ENCODE measurements around the gene DHRS1.
A peak's percentile ranks its signal among the peaks of the same experiment; 100 is the strongest.

DHRS1 gene

GRCh38 chr14:24282736-24283135, 16.8 kb downstream of the DHRS1 start:
- DNase-seq (ENCODE audit: low read depth in 2 of 2): no peak

DNA sequence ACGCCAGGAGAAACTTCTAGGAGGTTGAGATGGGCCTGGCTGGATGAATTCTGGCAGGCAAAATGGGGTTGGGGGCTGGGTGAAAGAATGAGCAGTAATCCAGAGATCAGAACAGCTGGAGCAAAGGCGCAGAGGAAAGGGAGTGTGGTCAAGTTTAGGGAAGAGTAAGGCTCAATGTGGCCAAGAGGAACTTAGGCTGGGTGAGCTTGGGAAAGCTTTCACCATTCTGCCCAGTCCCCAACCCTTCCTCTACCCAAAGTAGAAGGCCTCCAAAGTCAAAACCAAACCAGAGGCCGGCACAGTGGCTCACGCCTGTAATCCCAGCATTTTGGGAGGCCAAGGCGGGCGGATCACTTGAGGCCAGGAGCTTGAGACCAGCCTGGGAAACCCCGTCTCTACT, 17.9 kb downstream of the DHRS1 start:
- DNase-seq (ENCODE audit: low read depth in 2 of 2): no peak

GRCh38 chr14:24280797-24281460, 18.7 kb downstream of the DHRS1 start:
- no peak for DNase-seq (ENCODE audit: low read depth in 2 of 2)

DNA sequence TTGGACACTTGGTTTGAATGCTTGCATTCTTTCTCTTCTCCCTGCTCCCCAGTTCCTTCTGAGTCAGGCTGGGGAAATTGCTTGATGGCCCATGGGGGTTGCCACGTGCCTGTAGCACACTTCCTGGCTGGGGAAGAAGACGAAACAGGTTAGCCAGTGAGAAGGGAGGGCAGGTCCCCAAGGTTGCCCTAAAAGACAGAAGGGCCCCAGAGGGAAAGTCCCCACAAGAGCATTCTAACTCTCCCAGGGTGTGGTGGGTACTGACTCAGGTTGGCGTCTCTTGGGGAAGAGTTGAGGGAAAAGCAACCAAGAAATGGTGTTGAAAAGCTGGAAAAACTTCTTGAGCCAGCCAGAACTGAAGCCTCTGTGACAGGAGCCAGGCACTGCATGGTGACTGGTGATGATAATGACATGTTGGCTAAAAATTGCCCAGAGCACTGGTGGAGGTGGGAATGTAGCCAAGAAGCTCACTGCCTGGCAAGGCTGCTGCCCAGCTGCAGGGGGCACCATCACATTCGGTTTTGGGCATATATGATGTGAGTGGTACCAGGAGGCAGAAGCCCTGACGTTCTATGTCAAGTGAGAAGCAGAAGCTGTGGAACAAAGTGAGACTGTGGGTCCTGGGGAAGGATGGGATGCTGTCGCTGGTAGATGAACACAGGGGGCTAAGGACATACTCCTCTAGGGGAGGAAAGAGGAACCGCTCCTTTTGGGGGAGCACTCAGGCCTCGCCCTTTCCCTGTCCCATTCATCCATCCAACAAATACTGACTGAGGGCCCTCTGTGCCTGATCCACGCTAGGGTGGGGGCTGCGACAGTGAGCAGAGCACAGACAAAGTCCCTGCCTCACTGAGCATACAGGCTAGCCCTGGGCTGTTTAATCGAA, 20.0 kb downstream of the DHRS1 start:
- DNase-seq (ENCODE audit: low read depth in 2 of 2): peak in 1 of 2 donors; percentile 19

- DNase-seq (ENCODE audit: low read depth in 2 of 2): no peak
Measured at GRCh38 chr14:24278424-24278823, 21.2 kb downstream of the DHRS1 start.

- no peak for DNase-seq (ENCODE audit: low read depth in 2 of 2)
Measured at GRCh38 chr14:24277606-24278321, 21.8 kb downstream of the DHRS1 start.

DNA sequence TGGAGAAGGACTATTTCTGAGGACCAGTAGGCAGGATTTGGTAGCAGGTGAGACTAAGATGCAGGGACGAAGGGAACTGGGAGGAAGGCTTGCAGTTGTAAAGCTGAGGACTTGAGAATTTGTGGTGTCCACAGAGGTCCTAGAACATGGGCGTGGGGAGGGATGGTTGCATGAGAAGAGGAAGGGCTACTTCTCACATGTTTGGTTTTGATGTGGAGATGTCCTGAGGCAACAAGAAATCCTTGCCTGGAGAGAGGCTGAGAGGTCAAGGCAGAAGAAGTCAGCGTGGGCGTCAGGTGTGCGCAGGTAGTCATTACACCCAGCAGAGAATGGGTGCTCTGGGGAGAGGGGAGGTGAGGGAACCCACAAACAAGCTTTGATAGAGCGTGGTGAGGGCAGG, 22.5 kb downstream of the DHRS1 start:
- no peak for DNase-seq (ENCODE audit: low read depth in 2 of 2)

DNA sequence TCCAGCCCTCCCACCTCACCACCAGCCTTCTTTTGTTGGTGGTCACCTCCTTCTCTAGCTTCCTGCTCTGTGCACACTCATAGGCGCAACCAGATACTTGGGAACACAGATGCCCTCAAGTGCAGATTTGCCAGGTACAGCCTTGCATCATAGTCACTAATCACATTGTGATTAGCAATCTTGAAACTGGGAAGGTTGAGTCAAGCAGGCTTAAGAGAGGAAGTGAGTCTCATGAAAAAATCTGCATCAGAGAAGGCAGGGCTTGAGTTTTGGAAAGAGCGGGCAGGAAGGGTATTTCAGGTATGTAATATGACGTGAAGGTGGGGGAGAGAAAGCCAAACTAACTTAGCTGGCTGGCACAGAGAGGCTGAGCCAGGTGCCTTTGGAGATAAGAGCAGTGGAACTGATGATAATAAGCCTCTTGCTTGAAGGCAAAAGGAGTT, 25.5 kb downstream of the DHRS1 start:
- DNase-seq (ENCODE audit: low read depth in 2 of 2): peak in 1 of 2 donors; percentile 24

DNA sequence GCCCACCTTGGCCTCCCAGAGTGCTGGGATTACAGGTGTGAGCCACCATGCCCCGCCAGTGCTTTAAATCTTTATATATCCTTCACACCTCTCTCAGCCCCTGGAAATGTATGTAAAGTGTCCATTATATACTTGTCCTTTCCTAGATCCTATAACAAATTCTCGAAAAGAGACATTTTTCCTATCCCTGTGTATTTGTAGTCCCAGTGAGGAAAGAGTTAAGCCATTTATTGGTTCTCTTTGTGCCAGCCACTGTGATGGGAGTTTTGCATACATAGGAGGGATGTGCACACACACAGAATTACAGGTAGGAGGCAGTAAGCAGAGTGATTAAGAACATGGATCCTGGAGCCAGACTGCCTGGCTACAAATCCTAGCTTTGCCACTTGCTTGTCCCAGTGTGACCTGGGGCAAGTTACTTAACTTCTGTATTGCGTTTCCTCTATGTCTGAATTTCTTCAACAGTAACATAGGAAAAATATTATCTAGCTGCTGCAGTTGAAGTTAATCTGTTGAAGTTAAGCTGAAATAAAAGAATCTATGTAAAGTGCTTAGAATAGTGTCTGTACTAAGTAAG, 26.1 kb downstream of the DHRS1 start:
- DNase-seq (ENCODE audit: low read depth in 2 of 2): no peak

DNA sequence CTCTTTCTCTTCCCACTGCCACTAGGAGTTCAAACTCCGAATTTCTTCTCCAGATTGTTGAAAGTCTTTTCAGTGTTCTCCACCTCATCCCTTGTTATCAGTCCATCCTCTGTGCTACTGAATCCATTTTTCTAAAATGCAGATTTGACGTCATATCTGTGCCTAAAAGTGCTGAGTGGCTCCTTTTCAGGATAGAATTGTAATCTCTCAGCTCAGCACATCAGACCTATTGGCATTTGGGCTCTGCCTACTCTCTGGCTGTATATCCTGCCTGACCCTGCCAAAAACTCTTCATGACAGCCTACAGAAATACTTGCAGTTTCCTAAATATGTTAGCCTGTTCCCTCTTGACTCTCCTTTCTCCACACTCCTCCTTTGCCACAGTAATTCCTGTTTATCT, 27.1 kb downstream of the DHRS1 start:
- no peak for DNase-seq (ENCODE audit: low read depth in 2 of 2)

- no peak for DNase-seq (ENCODE audit: low read depth in 2 of 2)
Measured at GRCh38 chr14:24271834-24272263, 27.7 kb downstream of the DHRS1 start.

DNA sequence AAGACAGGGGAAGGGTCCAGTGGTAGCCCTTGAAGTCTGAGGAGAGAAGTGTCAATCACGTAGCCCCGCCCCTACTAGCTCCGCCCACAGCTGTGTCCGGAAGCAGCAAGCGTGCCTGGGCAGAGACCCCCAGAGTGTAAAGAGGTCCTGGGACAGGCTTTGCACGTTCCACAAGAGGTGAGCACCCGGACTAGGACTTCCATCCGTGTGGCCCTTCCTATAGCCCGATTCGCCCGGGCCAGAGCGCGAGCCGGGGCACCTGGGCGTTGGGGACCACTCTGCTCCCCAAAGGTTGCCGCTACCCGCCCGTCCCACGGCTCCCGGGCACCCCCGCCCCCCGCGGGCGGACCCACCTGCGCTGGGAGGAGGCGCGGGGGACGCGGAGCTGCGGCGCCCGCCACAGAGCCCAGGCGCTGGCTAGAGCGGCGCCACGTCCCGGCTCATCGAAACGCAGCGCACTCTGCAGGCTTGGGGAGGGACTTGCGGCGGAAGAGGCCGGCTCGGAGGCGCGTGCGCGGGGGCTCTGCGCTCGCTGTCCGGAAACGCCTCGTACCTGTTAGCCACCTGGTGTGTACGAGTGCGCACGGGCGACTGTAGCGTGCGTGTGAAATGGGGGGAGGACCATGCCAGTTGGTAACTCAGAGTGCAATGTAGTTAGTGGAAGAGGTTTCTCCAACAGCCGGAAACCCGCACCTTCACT, 28.3 kb downstream of the DHRS1 start, which contains the start of gene RABGGTA:
RABGGTA (minus strand) TSS at position 464 of the 700 bp plus-strand sequence. CDS start 482 bp downstream, outside the sequence.
- DNase-seq (ENCODE audit: low read depth in 2 of 2): peak; percentile 82 to 86

GRCh38 chr14:24270537-24271133, 28.9 kb downstream of the DHRS1 start:
- DNase-seq (ENCODE audit: low read depth in 2 of 2): no peak

DNA sequence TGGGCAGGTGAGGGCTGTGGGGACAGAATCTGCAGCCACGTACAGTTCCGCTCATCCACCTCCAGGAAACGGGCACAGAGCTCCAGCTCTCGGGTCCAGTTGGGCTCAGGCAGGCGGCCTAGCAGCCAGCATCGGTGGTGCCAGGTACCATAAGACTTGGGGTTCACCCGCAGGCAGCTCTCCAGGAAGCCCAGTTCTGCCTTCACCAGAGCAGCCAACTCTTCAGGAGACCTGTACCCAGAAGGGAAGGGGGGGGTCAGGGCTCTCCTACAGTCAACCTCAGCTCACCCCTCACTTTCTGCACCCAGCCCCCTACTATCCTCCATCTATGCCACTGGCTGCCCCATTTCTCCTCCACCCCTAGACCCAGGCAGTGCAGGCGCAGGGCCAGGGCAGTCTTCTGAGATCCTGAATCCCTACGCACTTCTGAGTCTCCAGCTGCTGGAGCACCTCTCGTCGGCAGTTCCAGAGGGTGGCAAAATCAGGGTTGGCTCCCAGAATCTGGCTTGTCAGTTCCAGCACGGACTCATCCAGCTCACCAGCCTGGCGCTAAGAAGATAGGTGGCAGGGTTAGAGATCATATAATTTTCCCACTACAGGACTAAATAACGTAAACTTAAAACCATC, 29.6 kb downstream of the DHRS1 start:
- DNase-seq (ENCODE audit: low read depth in 2 of 2): no peak

- DNase-seq (ENCODE audit: low read depth in 2 of 2): no peak
Measured at GRCh38 chr14:24269368-24269767, 30.2 kb downstream of the DHRS1 start.

DNA sequence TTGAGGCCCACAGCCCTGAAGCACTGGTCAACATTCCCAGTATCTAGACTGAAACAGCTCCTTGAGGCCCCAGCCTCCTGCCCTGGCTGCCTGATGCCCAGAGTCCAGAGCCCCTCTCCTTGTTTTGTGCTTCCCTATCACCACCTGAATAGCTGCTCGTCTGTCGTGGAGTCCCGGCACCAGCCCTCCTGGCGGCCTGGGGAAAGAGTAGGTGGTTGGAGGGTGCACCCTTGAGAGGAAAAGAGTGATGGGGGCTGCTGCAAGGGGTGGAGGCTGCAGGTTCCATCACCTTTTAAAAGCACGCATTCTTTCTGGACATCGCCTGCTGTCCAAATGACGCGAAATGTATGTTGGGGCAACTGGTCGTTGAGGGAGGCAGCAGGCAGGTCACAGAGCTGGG, 31.4 kb downstream of the DHRS1 start:
- no peak for DNase-seq (ENCODE audit: low read depth in 2 of 2)

GRCh38 chr14:24267516-24267915, 32.1 kb downstream of the DHRS1 start:
- no peak for DNase-seq (ENCODE audit: low read depth in 2 of 2)

GRCh38 chr14:24266344-24267244, 33.0 kb downstream of the DHRS1 start:
- DNase-seq (ENCODE audit: low read depth in 2 of 2): no peak

GRCh38 chr14:24264298-24264697, 35.3 kb downstream of the DHRS1 start:
- DNase-seq (ENCODE audit: low read depth in 2 of 2): no peak
